K562 (cell line): ENCODE measurements around the gene PEAR1. TPM values are rescaled to one million over a fixed set of nuclear protein-coding genes. Genes with fewer than 3 reads are reported as not detected.

Source experiments
- ATAC-seq: fragments of 200-7000 bp; cut with Tn5 transposase; 3 replicates; pipeline ENCODE4 v1.9.1; 2020; ENCODE audit warnings: moderate library complexity
- BruUV-seq: library from RNA; stranded (reverse); fragments of 400-500 nt; replicated peaks from 2 replicates; lab custom pipeline; 2021; lab: Mats Ljungman, UMichigan
- CTCF ChIA-PET: fragments of 300-600 bp; formaldehyde crosslinking; extraction: SDS; loops from one replicate; lab custom pipeline; 2021; ENCODE audit warnings: low intra/inter-chr PET ratio; lab: Yijun Ruan, JAX
- POLR2A ChIA-PET: fragments of 300-600, 350-650 bp; sonication (Branson Sonifier 250); formaldehyde crosslinking; extraction: SDS; loops from one replicate; lab custom pipeline; 2021; ENCODE audit warnings: antibody characterized with exemption, inconsistent platforms; lab: Yijun Ruan, JAX
- DNase-seq, 4 experiments: peaks; one replicate each; pipeline versions ENCODE4 v3.0.0 to v3.0.0-alpha.2; 2011 to 2018; ENCODE audit warnings: low spot score in 3 of 4, mixed read lengths in 3 of 4; ENCODE audit errors: extremely low read depth in 1 of 4
- FAIRE-seq: peaks from 2 replicates; lab custom pipeline; 2011; peaks lifted over from hg19 to GRCh38; lab: Jason Lieb, UNC
- H2AFZ ChIP-seq: 2 replicates; pipeline ENCODE4 v1.6.0; 2011; ENCODE audit warnings: low read depth, low read length, control low read depth, inconsistent platforms
- H3K27ac ChIP-seq: fragments of 200-600 bp; 3 replicates; pipeline ENCODE4 v1.8.0; 2011; ENCODE audit warnings: low read depth, mild to moderate bottlenecking, control low read depth, inconsistent platforms, low read length, moderate library complexity, mixed read lengths; ENCODE audit errors: extremely low read depth
- H3K27me3 ChIP-seq, 2 experiments: fragments of 300-600 bp in 1 of 2; 2 replicates in 1 of 2; 3 replicates in 1 of 2; pipeline versions ENCODE4 v1.6.0 to v1.8.0; 2011; ENCODE audit warnings: inconsistent platforms in 2 of 2, low read length in 2 of 2, mild to moderate bottlenecking in 1 of 2, mixed read lengths in 1 of 2, moderate library complexity in 1 of 2; ENCODE audit not compliant: control insufficient read depth in 2 of 2, insufficient read depth in 2 of 2
- H3K36me3 ChIP-seq: fragments of 300-600 bp; 3 replicates; pipeline ENCODE4 v1.8.0; 2011; ENCODE audit warnings: mild to moderate bottlenecking, low read length, inconsistent platforms; ENCODE audit not compliant: control insufficient read depth, insufficient read depth
- H3K4me1 ChIP-seq, 2 experiments: fragments of 200-600 bp in 1 of 2; replicated peaks in 1 of 2; 2 replicates in 1 of 2; 3 replicates in 1 of 2; pipeline versions ENCODE4 v1.5.1 to v1.8.0; 2011; ENCODE audit warnings: inconsistent platforms in 2 of 2, low read length in 2 of 2, mild to moderate bottlenecking in 1 of 2, mixed read lengths in 1 of 2, moderate library complexity in 1 of 2; ENCODE audit not compliant: control insufficient read depth in 2 of 2, insufficient read depth in 2 of 2
- H3K4me2 ChIP-seq: 2 replicates; pipeline ENCODE4 v1.6.1; 2011; ENCODE audit warnings: low read length, control low read depth, inconsistent platforms, mixed read lengths; ENCODE audit not compliant: insufficient read depth
- H3K4me3 ChIP-seq: fragments of 200-600 bp; sonication (generic), shearing (Covaris generic); 2 replicates; pipeline ENCODE4 v1.5.1; 2016; ENCODE audit warnings: control low read depth, inconsistent platforms
- H3K79me2 ChIP-seq: fragments of 200-600 bp; 3 replicates; pipeline ENCODE4 v1.8.0; 2011; ENCODE audit warnings: low read length, inconsistent platforms; ENCODE audit not compliant: control insufficient read depth, insufficient read depth
- H3K9ac ChIP-seq, 2 experiments: 2 replicates each; pipeline versions ENCODE4 v1.6.0 to v1.6.1; 2011; ENCODE audit warnings: low read depth in 2 of 2, low read length in 2 of 2, control low read depth in 1 of 2, inconsistent platforms in 1 of 2, mild to moderate bottlenecking in 1 of 2, mixed read lengths in 1 of 2; ENCODE audit not compliant: insufficient read depth in 1 of 2
- H3K9me1 ChIP-seq: one replicate; pipeline ENCODE4 v1.6.0; 2011; ENCODE audit warnings: inconsistent platforms, mild to moderate bottlenecking, low read length, moderate library complexity; ENCODE audit not compliant: control insufficient read depth, insufficient read depth
- H3K9me3 ChIP-seq: replicated peaks from 2 replicates; pipeline ENCODE4 v1.5.1; 2011; ENCODE audit warnings: low read depth, low read length, inconsistent platforms; ENCODE audit not compliant: control insufficient read depth, insufficient read depth
- H4K20me1 ChIP-seq: replicated peaks from 2 replicates; pipeline ENCODE4 v1.6.1; 2011; ENCODE audit warnings: low read length, inconsistent platforms, mixed read lengths; ENCODE audit not compliant: control insufficient read depth, insufficient read depth
- BRF2 ChIP-seq: IDR thresholded peaks from 3 replicates; pipeline ENCODE4 v1.6.1; 2011; ENCODE audit warnings: borderline replicate concordance, mild to moderate bottlenecking; ENCODE audit not compliant: insufficient read length, insufficient read depth
- CUX1 ChIP-seq: fragments of 200-800 bp; sonication (Bioruptor generic); IDR thresholded peaks from 2 replicates; pipeline ENCODE4 v1.6.1; 2016; ENCODE audit warnings: missing genetic modification characterization, missing compliant biosample characterization
- HMGN3 ChIP-seq: IDR thresholded peaks from 2 replicates; pipeline ENCODE4 v1.6.1; 2011; ENCODE audit warnings: borderline replicate concordance, low read depth, mild to moderate bottlenecking, mixed read lengths, low read length; ENCODE audit not compliant: insufficient read length; ENCODE audit errors: extremely low read depth
- KDM5B ChIP-seq: fragments of 200-600 bp; sonication (generic); IDR thresholded peaks from 2 replicates; pipeline ENCODE4 v1.6.1; 2012; ENCODE audit warnings: low read depth, mild to moderate bottlenecking, moderate library complexity, low read length, control low read depth, inconsistent platforms; ENCODE audit not compliant: insufficient replicate concordance
- LEF1 ChIP-seq: fragments of 450-650 bp; IDR thresholded peaks from 2 replicates; pipeline ENCODE4 v1.6.1; 2016; ENCODE audit warnings: mild to moderate bottlenecking
- MCM7 ChIP-seq, 2 experiments: fragments of 450-650 bp; IDR thresholded peaks; 2 replicates each; pipeline ENCODE4 v1.6.1; 2016 to 2018
- MEF2D ChIP-seq: conservative IDR thresholded peaks from 2 replicates; pipeline ENCODE4 v1.6.1; 2016; ENCODE audit warnings: low read depth, missing genetic modification characterization, missing compliant biosample characterization
- NCOA1 ChIP-seq: fragments of 450-650 bp; IDR thresholded peaks from 2 replicates; pipeline ENCODE4 v1.6.1; 2016; ENCODE audit warnings: low read depth
- NCOA2 ChIP-seq, 2 experiments: fragments of 450-650 bp; IDR thresholded peaks; 2 replicates each; pipeline ENCODE4 v1.6.1; 2018; ENCODE audit warnings: mild to moderate bottlenecking in 2 of 2, moderate library complexity in 1 of 2; ENCODE audit not compliant: partially characterized antibody in 2 of 2
- WGBS: fragments of 100-300 bp; shearing (Covaris generic); methylation state at CpG from one replicate; pipeline ENCODE4 v1.1.6; 2016; ENCODE audit warnings: low coverage, mixed read lengths; ENCODE audit not compliant: insufficient coverage; ENCODE audit errors: missing lambda C conversion rate; 5-methylcytosine and 5-hydroxymethylcytosine counted together
- in situ Hi-C: fragments of 300-500 bp; cut with MboI; formaldehyde crosslinking; loops from 4 replicates; pipeline ENCODE4 v1.15.0; 2018; ENCODE audit warnings: inconsistent platforms, mixed read lengths
- intact Hi-C: fragments of 100-400 bp; cut with micrococcal nuclease; formaldehyde crosslinking; loops from 2 replicates; pipeline ENCODE4 v1.14.2; 2022
- polyA plus RNA-seq, 8 experiments: library from polyadenylated mRNA; depleted of rRNA in 4 of 8; stranded (reverse) in 5 of 8; unstranded in 3 of 8; fragments of >200 nt; fragmentation: Nextera tagmentation in 2 of 8; fragmentation: Illumina TruSeq in 1 of 8; extraction: Ambion mirVana in 2 of 8; extraction: Trizol in 1 of 8; gene quantifications; 2 replicates each; pipeline versions ENCODE4 v1.2.1 to v1.2.3, GENCODE V29; 2011 to 2014; ENCODE audit warnings: inconsistent platforms in 1 of 8, missing spikeins in 1 of 8
- total RNA-seq, 7 experiments: library from RNA; depleted of rRNA in 6 of 7; stranded (reverse); fragments of >200 nt in 6 of 7; fragmentation: Illumina TruSeq in 2 of 7; extraction: Trizol in 2 of 7; gene quantifications; 2 replicates each; pipeline versions ENCODE4 v1.2.1 to v1.2.3, GENCODE V29; 2011 to 2021; ENCODE audit warnings: low replicate concordance in 1 of 7

Gene PEAR1
- total and polyA plus RNA-seq, 9 of the 15 experiments (the other 6 are each of a cell fraction or from before 2014, with no cell fraction given), result 0.87 to 13.9 (median 6.1) TPM

- H3K4me1 ChIP-seq, result peaks cover 12 to 22% of the 10 kb centered on the region in 2 experiments
- in situ Hi-C loops, result loop anchor here (10.0 kb wide), 1 partner anchor 201 kb away; no protein-coding TSS in a partner anchor
- no peaks in the 10 kb centered on the region for H3K79me2 ChIP-seq
- 73% methylated on average over 2 of the region's 2 CpGs for WGBS
- H4K20me1 ChIP-seq, result no peaks in the 10 kb centered on the region
- H3K27ac ChIP-seq, result no peak overlapping the region
- intact Hi-C loops, result no loop called here
- no peaks in the 10 kb centered on the region for H3K9me1 ChIP-seq
- no peak for FAIRE-seq
- H3K4me3 ChIP-seq, result no peak overlapping the region
- POLR2A ChIA-PET, result interaction anchor here (0.6 to 0.7 kb wide), 2 partner anchors 197 to 1997 kb away, joined by 3 read pairs; no protein-coding TSS in a partner anchor
- ATAC-seq, result no peak
- no peak overlapping the region for H3K9ac ChIP-seq
- H3K36me3 ChIP-seq, result peaks cover 57% of the 10 kb centered on the region; the same call in 2 of the 3 replicates
- CTCF ChIA-PET, result no interaction called here
- no peak for DNase-seq
- no peaks in the 10 kb centered on the region for H3K27me3 ChIP-seq
- no peak for TF ChIP-seq KDM5B
- TF ChIP-seq, all 486 proteins: peak for 0
- no peak overlapping the region for H2AFZ ChIP-seq
- no peaks in the 10 kb centered on the region for H3K9me3 ChIP-seq
- H3K4me2 ChIP-seq, result no peak overlapping the region
- BruUV-seq, result no TSS peak
These were observed 60.1 kb downstream of the PEAR1 start for GRCh38 chr1:156953571-156953970.

- intact Hi-C loops (no loop called here), in situ Hi-C loops (loop anchor here (10.0 kb wide), 1 partner anchor 198 kb away; no protein-coding TSS in a partner anchor)
- no peak for FAIRE-seq
- Histone ChIP-seq H3K79me2 (no peaks in the 10 kb centered on the region), H3K27me3 (no peaks in the 10 kb centered on the region), H3K9me1 (no peaks in the 10 kb centered on the region), H3K4me1 (peaks cover 18 to 43% of the 10 kb centered on the region in 2 experiments), H3K36me3 (peaks cover 53% of the 10 kb centered on the region; the same call in 2 of the 3 replicates), H3K9ac (no peak overlapping the region), H3K4me2 (no peak overlapping the region), H3K4me3 (no peak overlapping the region), H3K27ac (no peak overlapping the region), H2AFZ (no peak overlapping the region), H4K20me1 (no peaks in the 10 kb centered on the region), H3K9me3 (no peaks in the 10 kb centered on the region)
- ATAC-seq, result no peak
- ChIA-PET POLR2A (interaction anchor here (0.5 to 1.9 kb wide), 4 partner anchors 9 to 22 kb away, joined by 3 to 6 read pairs (median 3); no protein-coding TSS in a partner anchor), CTCF (no interaction called here)
- no TSS peak for BruUV-seq
- no peak for DNase-seq
- WGBS, result 85% methylated on average over 10 of the region's 10 CpGs
- TF ChIP-seq CUX1 (CRISPR knock-in tag) (no peak), NCOA2 (IDR thresholded peaks at IDR 0.05; ENCODE audit: partially characterized antibody in 2 of 2) (no peak), NCOA1 (no peak), LEF1 (no peak), BRF2 (no peak), MCM7 (IDR thresholded peaks at IDR 0.05) (no peak), MEF2D (tag) (no peak), HMGN3 (no peak)
These were observed 62.8 kb downstream of the PEAR1 start for GRCh38 chr1:156956333-156956732.
